ENCODE results near the gene VWCE.

The VWCE gene, protein sequence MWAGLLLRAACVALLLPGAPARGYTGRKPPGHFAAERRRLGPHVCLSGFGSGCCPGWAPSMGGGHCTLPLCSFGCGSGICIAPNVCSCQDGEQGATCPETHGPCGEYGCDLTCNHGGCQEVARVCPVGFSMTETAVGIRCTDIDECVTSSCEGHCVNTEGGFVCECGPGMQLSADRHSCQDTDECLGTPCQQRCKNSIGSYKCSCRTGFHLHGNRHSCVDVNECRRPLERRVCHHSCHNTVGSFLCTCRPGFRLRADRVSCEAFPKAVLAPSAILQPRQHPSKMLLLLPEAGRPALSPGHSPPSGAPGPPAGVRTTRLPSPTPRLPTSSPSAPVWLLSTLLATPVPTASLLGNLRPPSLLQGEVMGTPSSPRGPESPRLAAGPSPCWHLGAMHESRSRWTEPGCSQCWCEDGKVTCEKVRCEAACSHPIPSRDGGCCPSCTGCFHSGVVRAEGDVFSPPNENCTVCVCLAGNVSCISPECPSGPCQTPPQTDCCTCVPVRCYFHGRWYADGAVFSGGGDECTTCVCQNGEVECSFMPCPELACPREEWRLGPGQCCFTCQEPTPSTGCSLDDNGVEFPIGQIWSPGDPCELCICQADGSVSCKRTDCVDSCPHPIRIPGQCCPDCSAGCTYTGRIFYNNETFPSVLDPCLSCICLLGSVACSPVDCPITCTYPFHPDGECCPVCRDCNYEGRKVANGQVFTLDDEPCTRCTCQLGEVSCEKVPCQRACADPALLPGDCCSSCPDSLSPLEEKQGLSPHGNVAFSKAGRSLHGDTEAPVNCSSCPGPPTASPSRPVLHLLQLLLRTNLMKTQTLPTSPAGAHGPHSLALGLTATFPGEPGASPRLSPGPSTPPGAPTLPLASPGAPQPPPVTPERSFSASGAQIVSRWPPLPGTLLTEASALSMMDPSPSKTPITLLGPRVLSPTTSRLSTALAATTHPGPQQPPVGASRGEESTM
- total RNA-seq, result 0 to 0.78 (median 0.19) reads per million in 3 donors

DNA sequence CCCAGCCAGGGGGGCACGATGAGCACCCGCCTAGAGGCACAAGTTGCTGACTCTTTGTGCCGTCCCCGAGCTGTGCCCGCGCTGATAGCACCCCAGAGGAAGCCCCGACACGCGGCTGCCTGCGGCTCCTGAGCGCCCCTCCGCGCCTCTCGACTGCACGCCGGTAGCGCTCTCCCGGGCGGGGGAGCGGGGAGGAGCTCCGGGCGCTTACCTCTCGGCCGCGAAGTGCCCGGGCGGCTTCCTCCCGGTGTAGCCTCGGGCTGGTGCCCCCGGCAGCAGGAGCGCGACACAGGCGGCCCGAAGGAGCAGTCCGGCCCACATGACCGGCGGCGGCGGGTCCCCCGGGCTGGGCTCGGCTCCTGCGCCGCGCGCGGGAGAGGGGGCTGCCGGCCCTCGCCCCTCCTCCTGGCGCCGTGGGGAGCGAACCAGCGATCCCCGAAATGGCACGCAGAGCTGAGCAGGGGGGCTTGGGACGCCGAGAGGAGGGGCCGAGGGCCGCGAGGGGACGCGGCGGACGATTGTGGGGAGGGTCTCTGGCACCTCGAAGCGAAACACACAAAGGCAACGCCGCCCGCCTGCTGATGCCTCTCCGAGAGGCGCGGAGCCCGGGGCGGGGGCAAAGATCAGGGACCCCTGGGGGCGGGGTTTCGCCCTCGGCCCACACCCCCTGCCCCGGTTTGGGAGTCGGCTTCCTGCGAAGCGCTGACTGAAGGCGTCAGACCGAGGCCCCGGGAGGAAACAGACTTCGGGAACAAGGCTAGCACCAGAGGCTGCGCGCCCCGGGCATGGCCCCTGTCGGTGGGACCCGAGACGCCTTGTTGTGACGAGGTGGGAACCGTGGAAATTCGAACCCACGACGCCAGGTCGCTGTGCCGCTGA is at the start of gene VWCE:
TSS of gene VWCE (minus strand) at position 600 of the 879 bp plus-strand sequence. CDS start at position 321, 279 bp downstream.
- Histone ChIP-seq H3K27ac (ENCODE audit: insufficient read depth, low read length, poor library complexity, severe bottlenecking) (no peak within 1 kb of the TSS), H3K9me3 (ENCODE audit: control insufficient read depth, low read length) (no peaks in the 10 kb centered on the region), H3K27me3 (replicated peaks; ENCODE audit: control insufficient read depth, insufficient read depth, low read length, poor library complexity, severe bottlenecking) (peaks cover 3% of the 10 kb centered on the region), H3K4me3 (ENCODE audit: insufficient read depth, low read depth, low read length, poor library complexity, severe bottlenecking) (peak within 1 kb of the TSS; percentile 64), H3K4me1 (ENCODE audit: control insufficient read depth, insufficient read depth, low read length, poor library complexity, severe bottlenecking) (peaks cover 20% of the 10 kb centered on the region), H3K36me3 (ENCODE audit: control insufficient read depth, insufficient read depth, low read length) (peaks cover 9% of the 10 kb centered on the region)
- peak in 1 of 3 donors; percentile 25 for DNase-seq

DNA sequence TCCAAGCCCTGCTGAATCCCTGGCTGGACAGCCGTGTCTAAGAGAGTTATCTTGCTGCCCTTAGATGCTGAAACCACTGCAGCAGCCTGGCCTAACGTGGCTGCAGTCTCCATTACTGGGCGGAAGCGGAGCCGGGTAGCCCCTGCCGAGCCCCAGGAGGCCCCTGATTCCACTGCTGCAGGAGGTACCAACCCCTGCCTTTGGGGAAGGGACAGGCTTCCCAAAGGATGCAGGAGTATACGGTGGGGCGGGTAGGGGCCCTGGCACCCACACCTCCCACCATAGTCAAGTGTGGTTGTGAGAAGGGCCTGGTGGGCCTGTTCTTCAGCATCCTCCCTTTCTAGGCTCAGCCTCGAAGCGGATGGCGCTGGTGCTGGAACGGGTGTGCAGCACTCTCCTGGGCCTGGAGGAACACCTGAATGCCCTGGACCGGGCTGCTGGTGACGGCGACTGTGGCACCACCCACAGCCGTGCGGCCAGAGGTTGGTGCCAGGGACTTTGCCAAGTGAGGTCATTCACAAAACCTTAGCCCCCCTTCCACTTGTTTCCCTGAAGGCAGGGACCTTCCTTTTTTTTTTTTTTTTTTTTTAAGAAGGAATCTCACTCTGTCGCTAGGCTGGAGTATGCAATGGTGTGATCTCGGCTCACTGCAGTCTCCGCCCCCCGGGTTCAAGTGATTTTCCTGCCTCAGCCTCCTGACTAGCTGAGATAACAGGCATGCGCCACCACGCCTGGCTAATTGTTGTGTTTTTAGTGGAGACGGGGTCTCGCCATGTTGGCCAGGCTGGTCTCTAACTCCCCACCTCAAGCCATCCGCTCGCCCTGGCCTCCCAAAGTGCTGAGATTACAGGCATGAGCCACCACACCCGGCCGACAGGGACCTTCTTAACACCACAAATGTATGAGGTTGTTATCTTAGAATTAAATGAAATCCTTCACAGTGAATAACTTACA is 49.0 kb upstream of the VWCE start:
- H3K4me3 ChIP-seq (ENCODE audit: insufficient read depth, low read depth, low read length, poor library complexity, severe bottlenecking), result no peak overlapping the region
- no peak overlapping the region for H3K27ac ChIP-seq (ENCODE audit: insufficient read depth, low read length, poor library complexity, severe bottlenecking)
- H3K4me1 ChIP-seq (ENCODE audit: control insufficient read depth, insufficient read depth, low read length, poor library complexity, severe bottlenecking), result no peaks in the 10 kb centered on the region
- no peaks in the 10 kb centered on the region for H3K27me3 ChIP-seq (replicated peaks; ENCODE audit: control insufficient read depth, insufficient read depth, low read length, poor library complexity, severe bottlenecking)
- no peaks in the 10 kb centered on the region for H3K9me3 ChIP-seq (ENCODE audit: control insufficient read depth, low read length)
- peaks cover 20% of the 10 kb centered on the region for H3K36me3 ChIP-seq (ENCODE audit: control insufficient read depth, insufficient read depth, low read length)
- DNase-seq, result no peak

DNA sequence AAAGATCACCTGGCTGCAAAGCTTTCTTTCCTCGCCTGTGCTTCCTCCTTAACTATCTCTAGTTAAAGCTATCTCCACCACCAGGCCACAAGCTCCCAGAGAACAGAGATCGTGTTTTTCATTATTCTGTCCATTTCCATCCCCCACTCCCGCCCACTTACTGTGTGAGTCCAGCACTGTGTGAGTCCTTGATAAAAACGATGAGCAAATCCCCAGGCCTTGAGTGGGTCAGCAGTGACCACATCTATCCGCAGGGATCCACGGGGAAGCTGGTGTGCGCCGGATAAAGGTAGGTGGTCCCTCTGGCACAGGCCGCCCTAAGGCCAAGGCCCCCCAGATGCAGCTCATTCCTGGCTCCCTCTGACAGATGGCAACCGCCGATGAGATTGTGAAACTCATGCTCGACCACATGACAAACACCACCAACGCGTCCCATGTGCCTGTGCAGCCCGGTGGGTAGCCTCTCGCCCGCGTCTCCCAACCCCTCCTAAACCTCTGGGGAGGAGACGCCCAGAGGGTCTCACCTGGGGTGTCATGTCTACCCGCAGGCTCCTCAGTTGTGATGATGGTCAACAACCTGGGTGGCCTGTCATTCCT is 47.2 kb upstream of the VWCE start:
- DNase-seq, result no peak
- no peak overlapping the region for H3K4me3 ChIP-seq (ENCODE audit: insufficient read depth, low read depth, low read length, poor library complexity, severe bottlenecking)
- H3K36me3 ChIP-seq (ENCODE audit: control insufficient read depth, insufficient read depth, low read length), result peaks cover 5% of the 10 kb centered on the region

DNA sequence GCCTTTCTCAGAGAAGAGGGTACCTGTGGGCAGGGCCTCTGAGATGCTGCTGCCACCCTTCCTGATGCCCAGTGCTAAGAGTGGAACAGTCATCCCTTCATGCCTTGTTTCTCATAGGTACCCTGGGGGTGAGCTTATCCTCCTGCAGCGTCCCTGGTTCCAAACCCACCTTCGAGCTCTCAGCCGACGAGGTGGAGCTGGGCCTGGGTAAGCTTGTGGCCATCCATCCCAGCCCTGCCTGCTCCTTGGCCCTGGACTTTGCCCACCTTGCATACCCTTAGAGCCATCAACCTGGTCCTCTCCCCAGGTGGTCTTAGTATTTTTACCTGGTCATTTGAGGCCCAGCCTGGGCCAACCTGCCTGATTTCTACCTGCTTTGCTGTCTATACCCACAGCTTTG is 46.6 kb upstream of the VWCE start:
- Histone ChIP-seq H3K36me3 (ENCODE audit: control insufficient read depth, insufficient read depth, low read length) (peaks cover 3% of the 10 kb centered on the region), H3K27ac (ENCODE audit: insufficient read depth, low read length, poor library complexity, severe bottlenecking) (no peak overlapping the region)

More for the DNA sequence above, 47.2 kb upstream of the VWCE start:
- no peaks in the 10 kb centered on the region for H3K27me3 ChIP-seq (replicated peaks; ENCODE audit: control insufficient read depth, insufficient read depth, low read length, poor library complexity, severe bottlenecking)
- H3K9me3 ChIP-seq (ENCODE audit: control insufficient read depth, low read length), result no peaks in the 10 kb centered on the region
- no peak overlapping the region for H3K27ac ChIP-seq (ENCODE audit: insufficient read depth, low read length, poor library complexity, severe bottlenecking)
- no peaks in the 10 kb centered on the region for H3K4me1 ChIP-seq (ENCODE audit: control insufficient read depth, insufficient read depth, low read length, poor library complexity, severe bottlenecking)

DNA sequence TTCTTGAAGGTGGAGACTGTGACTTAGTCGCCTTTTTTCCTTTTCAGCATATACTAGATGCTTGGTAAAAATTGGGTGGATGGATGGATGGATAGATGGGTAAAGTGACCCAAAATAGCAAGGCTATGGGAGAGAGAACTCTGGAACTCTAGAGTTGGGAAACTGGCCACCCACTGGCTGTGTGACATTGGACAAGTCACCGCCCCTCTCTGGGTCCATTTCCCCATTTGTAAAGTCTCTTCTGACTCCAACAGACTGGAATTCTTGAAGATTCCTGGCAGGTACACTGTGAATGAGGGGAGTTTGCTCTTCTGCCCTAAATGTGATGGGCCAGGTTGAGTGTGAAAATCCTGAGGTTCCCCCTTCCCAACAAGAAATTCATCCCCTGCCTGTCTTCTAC is 45.9 kb upstream of the VWCE start:
- Histone ChIP-seq H3K9me3 (ENCODE audit: control insufficient read depth, low read length) (no peaks in the 10 kb centered on the region), H3K4me3 (ENCODE audit: insufficient read depth, low read depth, low read length, poor library complexity, severe bottlenecking) (no peak overlapping the region), H3K27ac (ENCODE audit: insufficient read depth, low read length, poor library complexity, severe bottlenecking) (no peak overlapping the region), H3K36me3 (ENCODE audit: control insufficient read depth, insufficient read depth, low read length) (peaks cover 3% of the 10 kb centered on the region), H3K27me3 (replicated peaks; ENCODE audit: control insufficient read depth, insufficient read depth, low read length, poor library complexity, severe bottlenecking) (no peaks in the 10 kb centered on the region), H3K4me1 (ENCODE audit: control insufficient read depth, insufficient read depth, low read length, poor library complexity, severe bottlenecking) (peaks cover 2% of the 10 kb centered on the region)
- DNase-seq, result no peak

More for the DNA sequence above, 46.6 kb upstream of the VWCE start:
- Histone ChIP-seq H3K4me1 (ENCODE audit: control insufficient read depth, insufficient read depth, low read length, poor library complexity, severe bottlenecking) (no peaks in the 10 kb centered on the region), H3K27me3 (replicated peaks; ENCODE audit: control insufficient read depth, insufficient read depth, low read length, poor library complexity, severe bottlenecking) (no peaks in the 10 kb centered on the region), H3K9me3 (ENCODE audit: control insufficient read depth, low read length) (no peaks in the 10 kb centered on the region), H3K4me3 (ENCODE audit: insufficient read depth, low read depth, low read length, poor library complexity, severe bottlenecking) (no peak overlapping the region)
- DNase-seq, result no peak

DNA sequence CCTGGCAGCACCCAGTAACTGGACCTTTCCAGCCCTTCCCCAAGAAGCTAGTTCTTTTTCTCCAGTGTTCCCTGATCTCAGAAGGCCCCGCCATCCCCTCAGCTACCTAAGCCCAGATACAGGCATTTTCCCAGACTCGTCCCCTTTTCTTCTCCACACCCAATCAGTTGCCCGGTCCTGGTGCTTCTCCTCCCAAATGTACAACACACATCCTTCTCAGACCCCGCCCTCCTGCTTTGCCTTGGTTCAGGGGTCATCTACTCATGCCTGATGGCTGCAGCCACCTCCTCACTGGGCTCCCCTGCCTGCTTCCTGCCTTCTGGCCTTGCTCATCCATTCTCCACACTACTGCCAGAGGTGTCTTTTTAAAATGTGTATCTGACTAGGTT is 44.4 kb upstream of the VWCE start:
- Histone ChIP-seq H3K4me1 (ENCODE audit: control insufficient read depth, insufficient read depth, low read length, poor library complexity, severe bottlenecking) (peaks cover 3% of the 10 kb centered on the region), H3K36me3 (ENCODE audit: control insufficient read depth, insufficient read depth, low read length) (peaks cover 3% of the 10 kb centered on the region), H3K4me3 (ENCODE audit: insufficient read depth, low read depth, low read length, poor library complexity, severe bottlenecking) (no peak overlapping the region), H3K27me3 (replicated peaks; ENCODE audit: control insufficient read depth, insufficient read depth, low read length, poor library complexity, severe bottlenecking) (no peaks in the 10 kb centered on the region), H3K9me3 (ENCODE audit: control insufficient read depth, low read length) (no peaks in the 10 kb centered on the region), H3K27ac (ENCODE audit: insufficient read depth, low read length, poor library complexity, severe bottlenecking) (no peak overlapping the region)
- no peak for DNase-seq

DNA sequence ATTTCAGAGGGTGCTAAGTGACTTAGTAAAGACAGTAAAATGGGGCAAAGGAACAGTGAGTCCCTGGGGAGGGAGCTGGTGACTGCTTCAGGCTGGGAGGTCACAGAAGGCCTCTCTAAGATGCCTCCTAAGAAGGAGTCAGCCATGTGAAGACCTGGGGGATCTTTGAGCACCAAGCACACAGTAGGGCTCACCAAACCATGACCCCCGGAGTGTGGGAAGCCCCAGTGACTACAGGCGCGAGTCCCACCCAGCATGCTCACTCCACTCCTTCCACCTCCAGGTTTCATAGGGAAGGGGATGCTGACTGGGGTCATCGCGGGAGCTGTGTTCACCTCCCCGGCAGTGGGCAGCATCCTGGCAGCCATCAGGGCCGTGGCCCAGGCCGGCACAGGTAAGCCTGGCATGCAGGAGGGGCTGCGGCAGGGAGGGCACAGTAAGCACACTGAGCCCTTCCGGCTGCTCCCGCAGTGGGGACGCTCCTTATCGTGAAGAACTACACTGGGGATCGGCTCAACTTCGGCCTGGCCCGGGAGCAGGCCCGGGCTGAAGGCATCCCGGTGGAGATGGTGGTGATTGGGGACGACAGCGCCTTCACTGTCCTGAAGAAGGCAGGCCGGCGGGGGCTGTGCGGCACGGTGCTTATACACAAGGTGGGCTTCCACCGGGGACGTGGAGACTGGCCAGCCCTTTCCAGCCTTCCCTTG is 43.8 kb upstream of the VWCE start:
- H3K27me3 ChIP-seq (replicated peaks; ENCODE audit: control insufficient read depth, insufficient read depth, low read length, poor library complexity, severe bottlenecking), result no peaks in the 10 kb centered on the region
- H3K27ac ChIP-seq (ENCODE audit: insufficient read depth, low read length, poor library complexity, severe bottlenecking), result no peak overlapping the region
- H3K4me1 ChIP-seq (ENCODE audit: control insufficient read depth, insufficient read depth, low read length, poor library complexity, severe bottlenecking), result peaks cover 3% of the 10 kb centered on the region
- no peaks in the 10 kb centered on the region for H3K9me3 ChIP-seq (ENCODE audit: control insufficient read depth, low read length)
- peaks cover 3% of the 10 kb centered on the region for H3K36me3 ChIP-seq (ENCODE audit: control insufficient read depth, insufficient read depth, low read length)
- no peak overlapping the region for H3K4me3 ChIP-seq (ENCODE audit: insufficient read depth, low read depth, low read length, poor library complexity, severe bottlenecking)
- no peak for DNase-seq

DNA sequence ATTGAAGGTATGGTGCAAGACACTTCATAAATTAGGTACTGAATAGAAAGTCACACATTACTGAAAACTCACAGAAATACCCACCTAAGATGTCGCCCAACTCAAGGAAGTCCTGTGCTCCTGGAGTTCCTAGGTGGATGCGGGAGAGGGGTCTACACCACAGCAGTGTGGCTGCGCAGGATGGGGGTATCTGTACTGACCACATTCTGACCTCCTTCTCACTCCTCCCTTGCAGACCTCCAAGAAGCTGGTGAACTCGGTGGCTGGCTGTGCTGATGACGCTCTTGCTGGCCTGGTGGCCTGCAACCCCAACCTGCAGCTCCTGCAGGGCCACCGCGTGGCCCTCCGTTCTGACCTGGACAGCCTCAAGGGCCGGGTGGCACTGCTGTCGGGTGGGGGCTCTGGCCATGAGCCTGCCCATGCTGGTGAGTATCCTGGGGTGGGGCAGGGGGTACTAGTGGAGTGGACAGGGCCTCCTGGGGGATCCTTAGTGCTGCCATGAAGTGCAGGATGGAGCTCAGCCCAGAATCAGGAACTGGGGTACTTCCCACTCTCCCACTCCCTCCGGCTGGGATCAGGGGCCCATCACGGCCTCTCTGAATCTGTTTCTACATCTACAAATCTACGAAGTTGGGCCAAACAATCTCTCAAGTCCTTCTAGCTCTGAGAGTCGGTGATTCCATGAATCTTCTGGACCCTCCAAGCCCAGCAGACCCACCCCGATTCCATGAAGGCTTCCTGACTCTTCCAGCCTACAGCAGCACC is 42.8 kb upstream of the VWCE start:
- Histone ChIP-seq H3K27ac (ENCODE audit: insufficient read depth, low read length, poor library complexity, severe bottlenecking) (no peak overlapping the region), H3K4me3 (ENCODE audit: insufficient read depth, low read depth, low read length, poor library complexity, severe bottlenecking) (no peak overlapping the region), H3K27me3 (replicated peaks; ENCODE audit: control insufficient read depth, insufficient read depth, low read length, poor library complexity, severe bottlenecking) (no peaks in the 10 kb centered on the region), H3K9me3 (ENCODE audit: control insufficient read depth, low read length) (no peaks in the 10 kb centered on the region), H3K4me1 (ENCODE audit: control insufficient read depth, insufficient read depth, low read length, poor library complexity, severe bottlenecking) (peaks cover 3% of the 10 kb centered on the region), H3K36me3 (ENCODE audit: control insufficient read depth, insufficient read depth, low read length) (peaks cover 3% of the 10 kb centered on the region)
- no peak for DNase-seq

All from effector memory CD4-positive, alpha-beta T cell (primary cell).